HL-60 (cell line): ENCODE data around the gene TTC33.

ENCODE experiments used
- CTCF ChIP-seq: IDR thresholded peaks from one replicate; pipeline ENCODE4 v1.5.1; 2011; ENCODE audit warnings: low read length, control low read depth, inconsistent platforms; ENCODE audit not compliant: insufficient read depth
- GABPA ChIP-seq: IDR thresholded peaks from 2 replicates; pipeline ENCODE4 v1.6.1; 2012; ENCODE audit warnings: low read depth
- POLR2AphosphoS5 ChIP-seq: IDR thresholded peaks from 2 replicates; pipeline ENCODE4 v1.6.1; 2012; ENCODE audit warnings: low read depth
- REST ChIP-seq: IDR thresholded peaks from 2 replicates; pipeline ENCODE4 v1.6.1; 2012; ENCODE audit warnings: low read depth; ENCODE audit not compliant: insufficient replicate concordance
- SPI1 ChIP-seq: IDR thresholded peaks from 2 replicates; pipeline ENCODE4 v1.6.1; 2012; ENCODE audit warnings: low read depth, mild to moderate bottlenecking, borderline replicate concordance

- TF ChIP-seq CTCF: no peak
- TF ChIP-seq REST: no peak
- TF ChIP-seq POLR2AphosphoS5: no peak
- no peak for TF ChIP-seq GABPA
- TF ChIP-seq SPI1: no peak
Observed at GRCh38 chr5:40575411-40575810, 180.3 kb downstream of the TTC33 start.
